ENCODE data around the gene MICU1.
"Not testable (repeated sequence)": the region's sequence is repeated elsewhere in the genome, so short reads cannot be mapped to it uniquely, and the experiment has no call there.

GRCh38 chr10:72346117-72346516 is 279.8 kb downstream of the MICU1 start:
- TF ChIP-seq ZSCAN20 (CRISPR knock-in tag; IDR thresholded peaks at IDR 0.05); CHD2 (IDR thresholded peaks at IDR 0.05; ENCODE audit: low read length, partially characterized antibody); CTCF (IDR thresholded peaks at IDR 0.05); CHD4 (IDR thresholded peaks at IDR 0.05; ENCODE audit: borderline replicate concordance); SMC3 (IDR thresholded peaks at IDR 0.05); CBX8 (IDR thresholded peaks at IDR 0.05); BHLHE40 (IDR thresholded peaks at IDR 0.05; ENCODE audit: low read depth, low read length); JUNB (IDR thresholded peaks at IDR 0.05); MYC (IDR thresholded peaks at IDR 0.05; ENCODE audit: borderline replicate concordance, low read length); CEBPB (IDR thresholded peaks at IDR 0.05); POLR2A (IDR thresholded peaks at IDR 0.05; ENCODE audit: low read length): not testable (repeated sequence)

Measured in A549 (cell line).